Sigmoid colon (tissue), 4 donors: ENCODE data around the gene RNASET2.

Experiments
- CTCF ChIP-seq, 4 experiments: fragments of 450-650 bp in 3 of 4; fragments of 200-600 bp in 1 of 4; IDR thresholded peaks; one replicate each; pipeline ENCODE4 v1.5.1; 2016 to 2019; ENCODE audit warnings: antibody characterized with exemption in 4 of 4, mild to moderate bottlenecking in 3 of 4, moderate library complexity in 2 of 4
- POLR2A ChIP-seq, 2 donors: fragments of 450-650 bp; IDR thresholded peaks; one replicate each; pipeline ENCODE4 v1.6.1; 2016; ENCODE audit warnings: antibody characterized with exemption in 2 of 2, mild to moderate bottlenecking in 2 of 2, moderate library complexity in 2 of 2
- POLR2AphosphoS5 ChIP-seq, 4 donors: sonication (generic); formaldehyde crosslinking; IDR thresholded peaks; one replicate each; pipeline ENCODE4 v1.6.1; 2017; ENCODE audit warnings: antibody characterized with exemption in 4 of 4

GRCh38 chr6:166946125-166946524 is 10.2 kb downstream of the RNASET2 start:
- no peak for TF ChIP-seq CTCF (IDR thresholded peaks at IDR 0.05)
- TF ChIP-seq POLR2A (IDR thresholded peaks at IDR 0.05) = no peak
- TF ChIP-seq POLR2AphosphoS5 (IDR thresholded peaks at IDR 0.05) = no peak
